ENCODE data around the gene FRMD8. TPM values are rescaled to one million over a fixed set of nuclear protein-coding genes. Genes with fewer than 3 reads are reported as not detected.
A peak's percentile ranks its signal among the peaks of the same experiment; 100 is the strongest.

The FRMD8 gene
- total RNA-seq, 4 donors from 2014 or later: 96.5 to 226 (median 128) TPM

DNA sequence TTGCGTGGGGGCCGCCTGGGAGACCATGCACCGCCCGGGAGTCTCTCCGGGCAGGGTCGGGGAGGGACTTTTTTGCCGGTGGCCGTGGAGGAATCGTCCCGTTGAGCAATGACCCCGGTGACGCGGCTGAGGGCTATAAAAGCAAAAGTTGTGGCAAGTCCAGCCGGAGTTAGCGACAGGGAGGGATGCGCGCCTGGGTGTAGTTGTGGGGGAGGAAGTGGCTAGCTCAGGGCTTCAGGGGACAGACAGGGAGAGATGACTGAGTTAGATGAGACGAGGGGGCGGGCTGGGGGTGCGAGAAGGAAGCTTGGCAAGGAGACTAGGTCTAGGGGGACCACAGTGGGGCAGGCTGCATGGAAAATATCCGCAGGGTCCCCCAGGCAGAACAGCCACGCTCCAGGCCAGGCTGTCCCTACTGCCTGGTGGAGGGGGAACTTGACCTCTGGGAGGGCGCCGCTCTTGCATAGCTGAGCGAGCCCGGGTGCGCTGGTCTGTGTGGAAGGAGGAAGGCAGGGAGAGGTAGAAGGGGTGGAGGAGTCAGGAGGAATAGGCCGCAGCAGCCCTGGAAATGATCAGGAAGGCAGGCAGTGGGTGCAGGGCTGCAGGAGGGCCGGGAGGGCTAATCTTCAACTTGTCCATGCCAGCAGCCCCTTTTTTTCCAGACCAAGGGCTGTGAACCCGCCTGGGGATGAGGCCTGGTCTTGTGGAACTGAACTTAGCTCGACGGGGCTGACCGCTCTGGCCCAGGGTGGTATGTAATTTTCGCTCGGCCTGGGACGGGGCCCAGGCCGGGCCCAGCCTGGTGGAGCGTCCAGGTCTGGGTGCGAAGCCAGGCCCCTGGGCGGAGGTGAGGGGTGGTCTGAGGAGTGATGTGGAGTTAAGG, 36.4 kb downstream of the FRMD8 start, which contains the start of gene NEAT1:
TSS of gene NEAT1 (plus strand) at position 166 of the 883 bp plus-strand sequence.
- peak; percentile 98 to 99 for DNase-seq (ENCODE audit: low spot score in 2 of 2)
- TF ChIP-seq, protein P1, sequence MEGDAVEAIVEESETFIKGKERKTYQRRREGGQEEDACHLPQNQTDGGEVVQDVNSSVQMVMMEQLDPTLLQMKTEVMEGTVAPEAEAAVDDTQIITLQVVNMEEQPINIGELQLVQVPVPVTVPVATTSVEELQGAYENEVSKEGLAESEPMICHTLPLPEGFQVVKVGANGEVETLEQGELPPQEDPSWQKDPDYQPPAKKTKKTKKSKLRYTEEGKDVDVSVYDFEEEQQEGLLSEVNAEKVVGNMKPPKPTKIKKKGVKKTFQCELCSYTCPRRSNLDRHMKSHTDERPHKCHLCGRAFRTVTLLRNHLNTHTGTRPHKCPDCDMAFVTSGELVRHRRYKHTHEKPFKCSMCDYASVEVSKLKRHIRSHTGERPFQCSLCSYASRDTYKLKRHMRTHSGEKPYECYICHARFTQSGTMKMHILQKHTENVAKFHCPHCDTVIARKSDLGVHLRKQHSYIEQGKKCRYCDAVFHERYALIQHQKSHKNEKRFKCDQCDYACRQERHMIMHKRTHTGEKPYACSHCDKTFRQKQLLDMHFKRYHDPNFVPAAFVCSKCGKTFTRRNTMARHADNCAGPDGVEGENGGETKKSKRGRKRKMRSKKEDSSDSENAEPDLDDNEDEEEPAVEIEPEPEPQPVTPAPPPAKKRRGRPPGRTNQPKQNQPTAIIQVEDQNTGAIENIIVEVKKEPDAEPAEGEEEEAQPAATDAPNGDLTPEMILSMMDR (IDR thresholded peaks at IDR 0.05): peak in 2 of 5 experiments; percentile 42 to 53
- peak; percentile 100 for TF ChIP-seq POLR2A (IDR thresholded peaks at IDR 0.05)
- TF ChIP-seq EP300 (IDR thresholded peaks at IDR 0.05): peak in 1 of 2 donors; percentile 100
- H3K27ac ChIP-seq: peak within 1 kb of the TSS; percentile 98 to 100 (median 99)
- peaks cover 0 to 43% (median 33%) of the 10 kb centered on the region in 4 donors for H3K4me1 ChIP-seq
- 0 to 2% methylated on average over 31 to 39 of the region's 40 CpGs for WGBS, 2 donors
- H3K27me3 ChIP-seq: no peaks in the 10 kb centered on the region
- H3K4me3 ChIP-seq: peak within 1 kb of the TSS; percentile 71 to 89 (median 80)
- peaks cover 2 to 46% (median 12%) of the 10 kb centered on the region in 3 donors for H3K36me3 ChIP-seq
- H3K9me3 ChIP-seq: no peaks in the 10 kb centered on the region

DNA sequence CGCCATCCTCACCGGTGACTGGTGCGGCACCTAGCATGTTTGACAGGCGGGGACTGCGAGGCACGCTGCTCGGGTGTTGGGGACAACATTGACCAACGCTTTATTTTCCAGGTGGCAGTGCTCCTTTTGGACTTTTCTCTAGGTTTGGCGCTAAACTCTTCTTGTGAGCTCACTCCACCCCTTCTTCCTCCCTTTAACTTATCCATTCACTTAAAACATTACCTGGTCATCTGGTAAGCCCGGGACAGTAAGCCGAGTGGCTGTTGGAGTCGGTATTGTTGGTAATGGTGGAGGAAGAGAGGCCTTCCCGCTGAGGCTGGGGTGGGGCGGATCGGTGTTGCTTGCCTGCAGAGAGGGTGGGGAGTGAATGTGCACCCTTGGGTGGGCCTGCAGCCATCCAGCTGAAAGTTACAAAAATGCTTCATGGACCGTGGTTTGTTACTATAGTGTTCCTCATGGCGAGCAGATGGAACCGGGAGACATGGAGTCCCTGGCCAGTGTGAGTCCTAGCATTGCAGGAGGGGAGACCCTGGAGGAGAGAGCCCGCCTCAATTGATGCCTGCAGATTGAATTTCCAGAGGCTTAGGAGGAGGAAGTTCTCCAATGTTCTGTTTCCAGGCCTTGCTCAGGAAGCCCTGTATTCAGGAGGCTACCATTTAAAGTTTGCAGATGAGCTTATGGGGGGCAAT, 37.2 kb downstream of the FRMD8 start:
- TF ChIP-seq, protein P1 (IDR thresholded peaks at IDR 0.05): no peak
- TF ChIP-seq EP300 (IDR thresholded peaks at IDR 0.05): peak in 1 of 2 donors; percentile 2
- TF ChIP-seq POLR2A (IDR thresholded peaks at IDR 0.05): no peak
- H3K27me3 ChIP-seq: no peaks in the 10 kb centered on the region
- DNase-seq (ENCODE audit: low spot score in 2 of 2): peak; percentile 13 to 29
- H3K9me3 ChIP-seq: no peaks in the 10 kb centered on the region
- peak overlapping the region; percentile 98 to 100 (median 99) for H3K27ac ChIP-seq
- 13 to 16% methylated on average over 19 of the region's 19 CpGs for WGBS, 2 donors
- peaks cover 2 to 54% (median 12%) of the 10 kb centered on the region in 3 donors for H3K36me3 ChIP-seq
- peaks cover 0 to 43% (median 31%) of the 10 kb centered on the region in 4 donors for H3K4me1 ChIP-seq
- H3K4me3 ChIP-seq: peak overlapping the region; percentile 71 to 89 (median 80)

DNA sequence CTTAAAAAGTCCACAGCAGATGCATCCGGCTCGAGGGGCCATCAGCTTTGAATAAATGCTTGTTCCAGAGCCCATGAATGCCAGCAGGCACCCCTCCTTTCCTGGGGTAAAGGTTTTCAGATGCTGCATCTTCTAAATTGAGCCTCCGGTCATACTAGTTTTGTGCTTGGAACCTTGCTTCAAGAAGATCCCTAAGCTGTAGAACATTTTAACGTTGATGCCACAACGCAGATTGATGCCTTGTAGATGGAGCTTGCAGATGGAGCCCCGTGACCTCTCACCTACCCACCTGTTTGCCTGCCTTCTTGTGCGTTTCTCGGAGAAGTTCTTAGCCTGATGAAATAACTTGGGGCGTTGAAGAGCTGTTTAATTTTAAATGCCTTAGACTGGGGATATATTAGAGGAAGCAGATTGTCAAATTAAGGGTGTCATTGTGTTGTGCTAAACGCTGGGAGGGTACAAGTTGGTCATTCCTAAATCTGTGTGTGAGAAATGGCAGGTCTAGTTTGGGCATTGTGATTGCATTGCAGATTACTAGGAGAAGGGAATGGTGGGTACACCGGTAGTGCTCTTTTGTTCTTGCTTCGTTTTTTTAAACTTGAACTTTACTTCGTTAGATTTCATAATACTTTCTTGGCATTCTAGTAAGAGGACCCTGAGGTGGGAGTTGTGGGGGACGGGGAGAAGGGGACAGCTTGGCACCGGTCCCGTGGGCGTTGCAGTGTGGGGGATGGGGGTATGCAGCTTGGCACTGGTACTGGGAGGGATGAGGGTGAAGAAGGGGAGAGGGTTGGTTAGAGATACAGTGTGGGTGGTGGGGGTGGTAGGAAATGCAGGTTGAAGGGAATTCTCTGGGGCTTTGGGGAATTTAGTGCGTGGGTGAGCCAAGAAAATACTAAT, 38.0 kb downstream of the FRMD8 start:
- Histone ChIP-seq H3K27me3 (no peaks in the 10 kb centered on the region), H3K27ac (peak overlapping the region; percentile 98 to 100 (median 99)), H3K36me3 (peaks cover 2 to 54% (median 12%) of the 10 kb centered on the region in 3 donors), H3K9me3 (no peaks in the 10 kb centered on the region), H3K4me3 (peak overlapping the region; percentile 71 to 89 (median 80)), H3K4me1 (peaks cover 0 to 43% (median 29%) of the 10 kb centered on the region in 4 donors)
- TF ChIP-seq EP300 (IDR thresholded peaks at IDR 0.05) (peak in 1 of 2 donors; percentile 89), POLR2A (IDR thresholded peaks at IDR 0.05) (peak; percentile 5 to 49)
- TF ChIP-seq, protein P1 (IDR thresholded peaks at IDR 0.05): no peak
- DNase-seq (ENCODE audit: low spot score in 2 of 2): peak in 1 of 2 donors; percentile 55
- WGBS, 2 donors: 1 to 3% methylated on average over 18 of the region's 18 CpGs

- Histone ChIP-seq H3K27me3 (no peaks in the 10 kb centered on the region), H3K4me1 (peaks cover 0 to 44% (median 29%) of the 10 kb centered on the region in 4 donors), H3K36me3 (peaks cover 2 to 54% (median 12%) of the 10 kb centered on the region in 3 donors), H3K27ac (peak overlapping the region; percentile 98 to 100 (median 99)), H3K4me3 (peak overlapping the region; percentile 71 to 89 (median 80)), H3K9me3 (no peaks in the 10 kb centered on the region)
- TF ChIP-seq, protein P1 (IDR thresholded peaks at IDR 0.05): peak in 1 of 5 experiments; percentile 34
- TF ChIP-seq POLR2A (IDR thresholded peaks at IDR 0.05) (no peak), EP300 (IDR thresholded peaks at IDR 0.05) (peak in 1 of 2 donors; percentile 87)
- 1 to 3% methylated on average over 9 of the region's 9 CpGs for WGBS, 2 donors
- peak in 1 of 2 donors; percentile 36 for DNase-seq (ENCODE audit: low spot score in 2 of 2)
Observed at GRCh38 chr11:65425105-65425970, 38.9 kb downstream of the FRMD8 start.
